ENCODE data around the gene BICDL1.

DNA sequence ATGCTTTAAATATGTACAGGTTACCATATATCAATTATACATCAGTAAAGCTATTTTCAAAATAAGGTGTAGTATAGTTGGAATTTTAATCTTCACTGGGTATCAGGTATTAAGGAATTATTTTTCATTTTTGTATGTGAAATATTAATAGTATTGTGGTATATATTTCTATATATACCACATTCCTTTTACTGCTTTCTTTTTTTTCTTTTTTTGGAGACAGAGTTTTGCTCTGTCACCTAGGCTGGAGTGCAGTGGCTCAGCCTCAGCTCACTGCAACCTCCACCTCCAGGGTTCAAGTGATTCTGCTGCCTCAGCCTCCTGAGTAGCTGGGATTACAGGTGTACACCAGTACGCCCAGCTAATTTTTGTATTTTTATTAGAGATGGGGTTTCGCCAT is 36.6 kb downstream of the BICDL1 start:
- TF ChIP-seq, protein P1, sequence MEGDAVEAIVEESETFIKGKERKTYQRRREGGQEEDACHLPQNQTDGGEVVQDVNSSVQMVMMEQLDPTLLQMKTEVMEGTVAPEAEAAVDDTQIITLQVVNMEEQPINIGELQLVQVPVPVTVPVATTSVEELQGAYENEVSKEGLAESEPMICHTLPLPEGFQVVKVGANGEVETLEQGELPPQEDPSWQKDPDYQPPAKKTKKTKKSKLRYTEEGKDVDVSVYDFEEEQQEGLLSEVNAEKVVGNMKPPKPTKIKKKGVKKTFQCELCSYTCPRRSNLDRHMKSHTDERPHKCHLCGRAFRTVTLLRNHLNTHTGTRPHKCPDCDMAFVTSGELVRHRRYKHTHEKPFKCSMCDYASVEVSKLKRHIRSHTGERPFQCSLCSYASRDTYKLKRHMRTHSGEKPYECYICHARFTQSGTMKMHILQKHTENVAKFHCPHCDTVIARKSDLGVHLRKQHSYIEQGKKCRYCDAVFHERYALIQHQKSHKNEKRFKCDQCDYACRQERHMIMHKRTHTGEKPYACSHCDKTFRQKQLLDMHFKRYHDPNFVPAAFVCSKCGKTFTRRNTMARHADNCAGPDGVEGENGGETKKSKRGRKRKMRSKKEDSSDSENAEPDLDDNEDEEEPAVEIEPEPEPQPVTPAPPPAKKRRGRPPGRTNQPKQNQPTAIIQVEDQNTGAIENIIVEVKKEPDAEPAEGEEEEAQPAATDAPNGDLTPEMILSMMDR (IDR thresholded peaks at IDR 0.05), result no peak
- TF ChIP-seq POLR2A (IDR thresholded peaks at IDR 0.05) (no peak), EP300 (IDR thresholded peaks at IDR 0.05) (no peak), POLR2AphosphoS5 (IDR thresholded peaks at IDR 0.05) (no peak)

Data from upper lobe of left lung (tissue), 4 donors.